ENCODE data around the gene ATXN7. TPM values are rescaled to one million over a fixed set of nuclear protein-coding genes. Genes with fewer than 3 reads are reported as not detected.

ATXN7 gene
- polyA plus RNA-seq, 1 donor from 2014 or later: 6.7 TPM

GRCh38 chr3:63849175-63849574 lies 14.5 kb upstream of the ATXN7 start:
- H3K9me3 ChIP-seq (ENCODE audit: low read length): no peaks in the 10 kb centered on the region
- H4K20me1 ChIP-seq (ENCODE audit: insufficient read depth): no peaks in the 10 kb centered on the region
- H3K27ac ChIP-seq (ENCODE audit: low read length): no peak overlapping the region
- no peaks in the 10 kb centered on the region for H3F3A ChIP-seq (ENCODE audit: insufficient read depth, low read length, poor library complexity, severe bottlenecking)
- H3K79me2 ChIP-seq (replicated peaks; ENCODE audit: insufficient read depth, low read length): no peaks in the 10 kb centered on the region
- H2AFZ ChIP-seq (ENCODE audit: low read depth, low read length): no peak overlapping the region
- no peaks in the 10 kb centered on the region for H3K36me3 ChIP-seq (ENCODE audit: insufficient read depth, low read length)
- H3K4me3 ChIP-seq (ENCODE audit: low read length): no peak overlapping the region
- H3K27me3 ChIP-seq (ENCODE audit: insufficient read depth, low read depth, low read length): no peaks in the 10 kb centered on the region
- no peak overlapping the region for H3K9ac ChIP-seq (ENCODE audit: low read length)
- TF ChIP-seq REST (IDR thresholded peaks at IDR 0.05; ENCODE audit: borderline replicate concordance): no peak
- TF ChIP-seq CTCF (IDR thresholded peaks at IDR 0.05; ENCODE audit: poor library complexity, severe bottlenecking): no peak
- TF ChIP-seq MXI1 (conservative IDR thresholded peaks at IDR 0.05; ENCODE audit: poor library complexity, severe bottlenecking): no peak
- no peak overlapping the region for H3K4me2 ChIP-seq (ENCODE audit: low read length)
- H3K9me2 ChIP-seq (ENCODE audit: insufficient read depth, low read length): no peaks in the 10 kb centered on the region

GRCh38 chr3:63851287-63851686 lies 12.4 kb upstream of the ATXN7 start:
- H3K27me3 ChIP-seq (ENCODE audit: insufficient read depth, low read depth, low read length): no peaks in the 10 kb centered on the region
- no peaks in the 10 kb centered on the region for H4K20me1 ChIP-seq (ENCODE audit: insufficient read depth)
- H3K36me3 ChIP-seq (ENCODE audit: insufficient read depth, low read length): no peaks in the 10 kb centered on the region
- H2AFZ ChIP-seq (ENCODE audit: low read depth, low read length): no peak overlapping the region
- no peaks in the 10 kb centered on the region for H3K79me2 ChIP-seq (replicated peaks; ENCODE audit: insufficient read depth, low read length)
- H3K9ac ChIP-seq (ENCODE audit: low read length): no peak overlapping the region
- no peak overlapping the region for H3K4me3 ChIP-seq (ENCODE audit: low read length)
- H3F3A ChIP-seq (ENCODE audit: insufficient read depth, low read length, poor library complexity, severe bottlenecking): no peaks in the 10 kb centered on the region
- H3K27ac ChIP-seq (ENCODE audit: low read length): no peak overlapping the region
- H3K9me2 ChIP-seq (ENCODE audit: insufficient read depth, low read length): no peaks in the 10 kb centered on the region
- H3K4me2 ChIP-seq (ENCODE audit: low read length): no peak overlapping the region
- no peak for TF ChIP-seq RAD21 (conservative IDR thresholded peaks at IDR 0.05)
- no peak for TF ChIP-seq POLR2AphosphoS5 (IDR thresholded peaks at IDR 0.05)
- TF ChIP-seq MXI1 (conservative IDR thresholded peaks at IDR 0.05; ENCODE audit: poor library complexity, severe bottlenecking): no peak
- TF ChIP-seq EP300 (conservative IDR thresholded peaks at IDR 0.05; ENCODE audit: poor library complexity, severe bottlenecking): no peak
- no peak for TF ChIP-seq REST (IDR thresholded peaks at IDR 0.05; ENCODE audit: borderline replicate concordance)
- no peak for TF ChIP-seq TAF1 (IDR thresholded peaks at IDR 0.05; ENCODE audit: low read depth)
- H3K9me3 ChIP-seq (ENCODE audit: low read length): no peaks in the 10 kb centered on the region
